ENCODE results near the gene CNTN4. TPM values are rescaled to one million over a fixed set of nuclear protein-coding genes. Genes with fewer than 3 reads are reported as not detected.

CNTN4 gene
- total and polyA plus RNA-seq, 2 experiments from 2014 or later = 5.6 to 7.9 TPM

GRCh38 chr3:3023111-3023745, 924.6 kb downstream of the CNTN4 start:
- Histone ChIP-seq H3K4me1 (ENCODE audit: low read depth) (peaks cover 8% of the 10 kb centered on the region), H3K27me3 (no peaks in the 10 kb centered on the region), H3K27ac (no peak overlapping the region), H3K4me3 (no peak overlapping the region), H3K36me3 (no peaks in the 10 kb centered on the region), H3K9me3 (ENCODE audit: low read depth) (no peaks in the 10 kb centered on the region)
- peak in 1 of 2 donors; percentile 36 for DNase-seq (ENCODE audit: low read depth in 1 of 2, low spot score in 1 of 2)
- TF ChIP-seq CTCF (IDR thresholded peaks at IDR 0.05; ENCODE audit: low read depth, low read length) = no peak

- no peak for TF ChIP-seq CTCF (IDR thresholded peaks at IDR 0.05; ENCODE audit: low read depth, low read length)
- Histone ChIP-seq H3K27ac (no peak overlapping the region), H3K36me3 (no peaks in the 10 kb centered on the region), H3K9me3 (ENCODE audit: low read depth) (no peaks in the 10 kb centered on the region), H3K4me1 (ENCODE audit: low read depth) (peaks cover 5% of the 10 kb centered on the region), H3K27me3 (no peaks in the 10 kb centered on the region), H3K4me3 (no peak overlapping the region)
- DNase-seq (ENCODE audit: low read depth in 1 of 2, low spot score in 1 of 2) = no peak
Observed at GRCh38 chr3:3027976-3028567, 929.4 kb downstream of the CNTN4 start.

- Histone ChIP-seq H3K27ac (no peak overlapping the region), H3K4me1 (ENCODE audit: low read depth) (no peaks in the 10 kb centered on the region), H3K36me3 (no peaks in the 10 kb centered on the region), H3K4me3 (no peak overlapping the region), H3K27me3 (no peaks in the 10 kb centered on the region), H3K9me3 (ENCODE audit: low read depth) (no peaks in the 10 kb centered on the region)
- peak in 1 of 2 donors; percentile 18 for DNase-seq (ENCODE audit: low read depth in 1 of 2, low spot score in 1 of 2)
- TF ChIP-seq CTCF (IDR thresholded peaks at IDR 0.05; ENCODE audit: low read depth, low read length) = no peak
Observed at GRCh38 chr3:3031326-3031725, 932.7 kb downstream of the CNTN4 start.

GRCh38 chr3:3037156-3037555, 938.5 kb downstream of the CNTN4 start:
- no peaks in the 10 kb centered on the region for H3K27me3 ChIP-seq
- no peaks in the 10 kb centered on the region for H3K36me3 ChIP-seq
- no peak overlapping the region for H3K4me3 ChIP-seq
- DNase-seq (ENCODE audit: low read depth in 1 of 2, low spot score in 1 of 2) = no peak
- no peaks in the 10 kb centered on the region for H3K4me1 ChIP-seq (ENCODE audit: low read depth)
- H3K27ac ChIP-seq = no peak overlapping the region
- no peak for TF ChIP-seq CTCF (IDR thresholded peaks at IDR 0.05; ENCODE audit: low read depth, low read length)
- no peaks in the 10 kb centered on the region for H3K9me3 ChIP-seq (ENCODE audit: low read depth)

- Histone ChIP-seq H3K4me3 (no peak overlapping the region), H3K27ac (no peak overlapping the region), H3K36me3 (no peaks in the 10 kb centered on the region), H3K9me3 (ENCODE audit: low read depth) (no peaks in the 10 kb centered on the region), H3K4me1 (ENCODE audit: low read depth) (no peaks in the 10 kb centered on the region), H3K27me3 (no peaks in the 10 kb centered on the region)
- DNase-seq (ENCODE audit: low read depth in 1 of 2, low spot score in 1 of 2) = no peak
- no peak for TF ChIP-seq CTCF (IDR thresholded peaks at IDR 0.05; ENCODE audit: low read depth, low read length)
Observed at GRCh38 chr3:3038201-3038991, 939.7 kb downstream of the CNTN4 start.

Measured in cardiac muscle cell (in vitro differentiated cells and primary cell).